ENCODE measurements around the gene TDRD9.

Gene TDRD9

GRCh38 chr14:104095426-104096310 lies 167.4 kb downstream of the TDRD9 start:
- DNase-seq = no peak

- no peak for DNase-seq
Observed at GRCh38 chr14:104096318-104096717, 168.1 kb downstream of the TDRD9 start.

- DNase-seq = no peak
Observed at GRCh38 chr14:104096751-104097700, 168.8 kb downstream of the TDRD9 start.

GRCh38 chr14:104098272-104099095 lies 170.2 kb downstream of the TDRD9 start:
- no peak for DNase-seq

- DNase-seq = no peak
Observed at GRCh38 chr14:104099096-104100041, 171.1 kb downstream of the TDRD9 start.

- no peak for DNase-seq
Observed at GRCh38 chr14:104100171-104101085, 172.2 kb downstream of the TDRD9 start.

GRCh38 chr14:104101086-104101621 lies 172.9 kb downstream of the TDRD9 start:
- DNase-seq = no peak

- no peak for DNase-seq
Observed at GRCh38 chr14:104101651-104102281, 173.5 kb downstream of the TDRD9 start.
